GM21619 (cell line): Measurements from ENCODE around the gene PRDM15.

ENCODE experiments used
- ATAC-seq: cut with Tn5 transposase; IDR thresholded peaks from one replicate; pipeline ENCODE4 v1.9.1; 2021; ENCODE audit not compliant: unreplicated experiment

Gene PRDM15

GRCh38 chr21:41886328-41886727 lies 7.2 kb upstream of the PRDM15 start:
- ATAC-seq, result no peak

DNA sequence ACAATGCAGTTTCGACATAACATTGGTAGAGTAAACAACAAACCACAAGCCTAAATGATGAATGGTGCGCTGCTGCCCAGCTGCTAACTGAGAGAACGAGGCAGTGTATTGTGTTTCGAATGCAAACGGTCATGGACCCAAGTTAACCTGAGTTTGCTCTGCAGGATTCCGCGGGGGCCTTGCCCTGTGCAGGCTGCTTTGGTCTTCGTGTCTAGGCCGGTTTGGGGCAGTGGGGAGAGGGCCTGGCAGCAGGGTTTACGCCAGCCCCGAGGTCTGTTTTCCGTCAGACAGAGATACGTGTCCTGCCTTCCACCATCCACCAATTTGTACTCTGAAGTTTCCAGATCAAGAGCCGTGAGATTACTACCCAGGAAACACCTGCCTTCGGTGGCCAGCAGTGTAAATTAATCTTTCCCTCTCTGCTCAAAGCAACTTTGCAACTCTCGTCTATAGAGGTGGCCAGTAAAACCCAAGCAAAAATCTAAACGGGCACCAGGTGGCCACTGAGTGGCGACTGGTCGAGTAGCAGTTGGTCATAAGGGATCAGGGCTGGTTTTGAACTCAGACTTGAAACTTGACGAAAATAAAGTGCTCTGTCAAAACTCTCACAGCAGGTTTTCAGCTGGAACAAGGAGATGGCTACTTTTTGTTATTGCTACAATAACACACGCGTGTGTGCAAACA lies 6.3 kb upstream of the PRDM15 start:
- no peak for ATAC-seq

DNA sequence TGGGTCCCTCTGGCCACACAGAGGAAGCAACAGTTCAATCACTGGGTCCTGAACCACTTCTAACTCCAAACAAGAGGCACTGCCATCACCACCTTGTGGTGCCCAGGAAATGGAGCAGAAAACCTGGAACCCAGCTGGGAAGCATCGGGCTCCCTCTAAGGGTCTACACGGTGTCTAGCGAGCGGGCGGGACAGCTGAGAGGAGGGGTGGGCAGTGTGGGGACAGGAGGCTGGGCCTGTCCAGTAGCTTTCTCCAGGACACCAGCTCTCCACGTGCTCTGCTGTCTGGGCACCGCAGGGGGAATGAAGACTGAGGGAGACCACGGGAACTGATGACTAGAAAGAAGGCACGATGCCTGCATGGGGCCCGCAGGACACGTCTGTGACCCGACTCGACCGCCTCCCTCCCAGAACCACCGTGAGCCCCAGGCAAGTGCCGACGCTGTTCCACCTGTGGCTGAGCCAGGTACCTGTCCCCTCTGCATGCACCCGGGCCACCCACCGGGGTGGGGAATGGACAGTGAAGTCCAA lies 5.4 kb upstream of the PRDM15 start:
- no peak for ATAC-seq

DNA sequence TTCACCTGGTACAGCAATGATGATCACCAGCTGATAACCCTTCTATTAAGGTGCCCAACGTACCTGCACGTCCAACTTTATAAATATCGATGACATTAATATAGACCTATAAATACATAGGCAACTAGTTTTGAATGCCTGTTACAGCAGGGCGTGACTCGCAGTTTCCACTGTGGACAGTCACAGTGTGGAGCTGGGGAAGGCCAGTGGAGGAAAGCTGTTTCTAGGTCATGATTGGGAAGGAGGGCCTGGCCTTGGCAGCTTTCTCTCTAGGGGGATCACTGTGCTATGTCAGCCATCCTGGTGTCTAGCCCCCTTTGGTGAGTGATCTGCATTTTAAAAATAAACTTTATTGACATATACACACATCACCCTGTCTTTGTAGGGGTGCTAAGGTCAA lies 4.4 kb upstream of the PRDM15 start:
- ATAC-seq, result no peak

GRCh38 chr21:41881051-41881450 lies 1.9 kb upstream of the PRDM15 start:
- ATAC-seq, result no peak

DNA sequence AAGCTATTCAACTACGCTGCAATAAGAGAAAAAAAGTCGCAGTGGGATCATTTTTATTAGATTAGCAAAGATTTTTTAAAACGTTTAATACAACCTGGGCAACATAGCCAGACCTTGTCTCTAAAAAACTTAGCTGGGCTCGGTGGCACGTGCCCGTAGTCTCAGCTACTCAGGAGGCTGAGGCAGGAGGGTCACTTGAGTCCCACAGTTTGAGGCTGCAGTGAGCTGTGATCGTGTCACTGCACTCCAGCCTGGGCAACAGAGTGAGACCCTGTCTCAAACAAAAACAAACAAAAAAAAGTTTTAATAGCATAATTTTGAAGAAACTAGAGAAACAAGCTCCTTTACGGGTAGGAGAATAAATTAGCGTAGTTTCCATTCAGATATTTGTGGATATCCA lies 1.0 kb upstream of the PRDM15 start:
- no peak for ATAC-seq

DNA sequence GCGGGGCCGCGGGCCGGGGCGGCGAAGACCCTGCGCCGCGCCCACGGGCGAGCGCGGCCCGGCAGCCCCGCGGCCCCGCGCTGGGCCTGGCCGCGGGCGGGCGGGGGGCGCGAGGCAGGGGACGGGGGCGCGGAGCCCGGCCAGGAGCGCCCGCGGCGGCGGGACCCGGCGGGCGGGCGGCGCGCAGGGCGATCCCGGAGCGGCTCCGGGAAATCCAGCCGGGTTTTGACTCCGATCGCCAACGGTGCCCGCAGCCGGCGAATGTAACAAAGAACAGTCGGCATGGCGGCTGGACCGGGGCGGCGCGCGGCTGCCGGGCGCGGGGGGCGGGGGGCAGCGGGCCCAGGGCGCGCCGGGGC lies 334 bp downstream of the PRDM15 start:
- ATAC-seq, result peak; percentile 43

GRCh38 chr21:41877901-41878830 lies 978 bp downstream of the PRDM15 start:
- peak; percentile 22 for ATAC-seq

- ATAC-seq, result no peak
Measured at GRCh38 chr21:41876928-41877652, 2.1 kb downstream of the PRDM15 start.

DNA sequence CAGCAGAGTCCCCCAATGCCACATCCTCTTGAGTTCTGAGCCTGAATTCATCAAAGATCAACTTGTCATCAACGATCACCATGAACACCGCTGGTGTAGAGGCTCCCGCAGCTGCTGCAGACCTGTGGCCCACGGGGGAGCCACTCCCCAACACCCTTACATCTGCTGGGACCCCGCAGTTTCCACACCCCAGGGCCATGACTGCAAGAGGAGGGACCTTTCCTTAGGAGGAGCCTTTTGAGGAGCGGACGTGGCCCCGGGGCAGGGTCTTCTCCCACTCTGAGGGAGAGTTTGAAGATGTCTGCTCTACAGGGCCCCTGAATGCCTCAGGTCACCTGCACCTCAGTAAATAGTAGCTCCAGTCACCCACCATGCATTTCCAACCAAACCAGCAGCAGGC lies 2.7 kb downstream of the PRDM15 start:
- no peak for ATAC-seq

GRCh38 chr21:41875086-41875485 lies 4.1 kb downstream of the PRDM15 start:
- ATAC-seq, result no peak

- no peak for ATAC-seq
Measured at GRCh38 chr21:41874611-41875010, 4.5 kb downstream of the PRDM15 start.

- ATAC-seq, result no peak
Measured at GRCh38 chr21:41873426-41873825, 5.7 kb downstream of the PRDM15 start.

DNA sequence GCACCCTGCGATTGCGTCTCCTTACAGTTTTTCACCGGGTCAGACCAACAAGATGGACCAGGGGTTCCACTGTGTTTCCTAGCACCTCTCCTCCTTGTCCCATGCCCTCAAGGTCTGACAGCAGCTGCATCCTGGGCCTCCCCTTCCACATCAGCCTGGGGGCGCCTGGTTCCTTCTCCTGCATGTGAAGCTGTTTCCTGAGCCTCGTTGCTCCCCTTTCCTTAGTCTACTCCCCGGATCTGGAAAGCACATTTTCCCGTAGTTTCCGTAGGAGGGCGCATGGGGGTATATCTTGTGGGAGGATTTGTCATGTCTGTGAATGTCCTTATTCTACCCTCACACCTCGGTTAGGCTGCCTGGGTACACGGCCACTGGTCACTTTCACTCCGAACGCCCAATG lies 6.1 kb downstream of the PRDM15 start:
- no peak for ATAC-seq

- no peak for ATAC-seq
Measured at GRCh38 chr21:41871293-41872030, 7.7 kb downstream of the PRDM15 start.

- ATAC-seq, result no peak
Measured at GRCh38 chr21:41869771-41870170, 9.4 kb downstream of the PRDM15 start.

DNA sequence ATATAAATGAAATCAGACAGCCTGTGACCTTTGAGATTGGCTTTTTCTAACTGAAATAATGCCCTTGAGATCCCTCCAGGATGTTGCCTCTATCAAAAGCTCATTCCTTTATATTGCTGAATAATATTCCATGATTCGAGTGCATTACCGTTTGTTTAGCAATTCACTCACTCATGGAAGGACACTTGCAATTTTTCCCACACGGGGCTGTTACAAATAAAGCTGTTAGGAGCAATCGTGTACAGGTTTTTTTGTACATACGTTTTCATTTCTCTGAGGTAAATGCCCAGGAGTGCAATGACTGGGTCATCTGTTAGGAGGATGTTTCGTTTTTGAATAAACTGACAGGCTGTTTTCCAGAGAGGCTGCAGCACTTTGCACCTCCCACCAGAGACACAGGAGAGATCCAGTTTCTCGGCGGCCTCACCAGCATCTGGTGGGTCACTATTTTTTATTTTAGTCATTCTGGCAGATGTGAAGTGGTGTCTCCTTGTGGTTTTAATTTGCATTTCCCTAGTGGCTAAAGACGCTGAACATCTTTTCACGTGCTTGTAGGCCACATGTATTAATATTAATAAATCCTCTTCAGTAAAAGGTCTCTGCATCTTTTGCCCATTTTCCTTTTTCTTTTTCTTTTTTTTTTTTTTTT lies 11.0 kb downstream of the PRDM15 start:
- peak; percentile 63 for ATAC-seq

DNA sequence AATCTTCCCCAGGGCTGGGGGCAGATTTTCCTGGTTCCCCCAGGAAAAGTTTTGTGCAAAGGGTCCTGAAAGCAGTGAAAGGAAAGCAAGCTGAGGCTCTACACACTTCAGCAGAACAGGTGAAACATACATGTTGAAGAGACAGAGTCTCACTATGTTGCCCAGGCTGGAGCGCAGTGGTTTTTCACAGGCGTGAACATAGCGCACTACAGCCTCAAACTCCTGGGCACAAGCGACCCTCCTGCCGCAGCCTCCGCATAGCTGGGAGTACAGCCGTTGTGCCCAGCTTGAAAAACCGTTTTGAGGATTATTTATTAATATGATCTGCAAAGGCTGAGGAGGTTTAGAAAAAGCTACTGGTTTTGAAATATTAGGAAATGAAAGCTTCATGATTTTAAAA lies 11.8 kb downstream of the PRDM15 start:
- ATAC-seq, result no peak

DNA sequence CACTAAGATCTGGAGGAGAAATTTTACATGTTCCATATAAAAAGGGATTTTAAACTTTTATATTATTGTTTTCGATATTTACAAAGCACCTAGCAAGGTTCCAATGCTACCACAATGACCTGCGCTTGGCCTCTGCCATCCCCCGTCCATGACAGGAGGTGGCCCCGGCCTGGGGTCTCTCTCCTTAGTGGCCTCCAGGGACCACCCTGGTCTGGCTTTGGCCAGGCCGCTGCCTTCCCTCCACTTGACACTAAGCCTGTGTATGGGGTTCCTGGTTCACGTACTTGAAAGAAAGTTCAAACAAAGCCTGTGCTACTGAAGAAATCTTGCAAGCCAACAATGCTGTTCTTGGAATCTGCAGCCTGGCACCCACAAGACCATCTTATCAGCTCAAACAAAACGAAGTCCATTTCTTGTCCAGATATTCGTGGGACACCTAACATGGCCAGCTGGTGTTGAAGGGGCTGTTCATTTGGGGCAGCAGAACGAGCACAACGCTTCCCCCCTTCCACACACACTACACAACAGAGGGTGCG lies 12.8 kb downstream of the PRDM15 start:
- ATAC-seq, result no peak
